Stimulated activated CD4-positive, alpha-beta T cell treated with anti-CD3 and anti-CD28 coated beads, Interleukin-2, amount 100 ng/mL, for 4 hours (primary cell): ENCODE results near the gene CST6.

Experiments used
- DNase-seq: peaks from one replicate; pipeline ENCODE4 v3.0.0-alpha.2; 2020; ENCODE audit warnings: low read depth

CST6 gene

GRCh38 chr11:66011785-66012303 is at the start of gene CST6:
CST6 (plus strand) TSS chr11:66012008; CDS start chr11:66012045, 37 bp downstream.
- DNase-seq = no peak

GRCh38 chr11:65962141-65962564 is 49.7 kb upstream of the CST6 start:
- DNase-seq = no peak

GRCh38 chr11:65964906-65965305 is 46.9 kb upstream of the CST6 start:
- DNase-seq = no peak

- DNase-seq = no peak
Measured at GRCh38 chr11:65965986-65966762, 45.6 kb upstream of the CST6 start.

DNA sequence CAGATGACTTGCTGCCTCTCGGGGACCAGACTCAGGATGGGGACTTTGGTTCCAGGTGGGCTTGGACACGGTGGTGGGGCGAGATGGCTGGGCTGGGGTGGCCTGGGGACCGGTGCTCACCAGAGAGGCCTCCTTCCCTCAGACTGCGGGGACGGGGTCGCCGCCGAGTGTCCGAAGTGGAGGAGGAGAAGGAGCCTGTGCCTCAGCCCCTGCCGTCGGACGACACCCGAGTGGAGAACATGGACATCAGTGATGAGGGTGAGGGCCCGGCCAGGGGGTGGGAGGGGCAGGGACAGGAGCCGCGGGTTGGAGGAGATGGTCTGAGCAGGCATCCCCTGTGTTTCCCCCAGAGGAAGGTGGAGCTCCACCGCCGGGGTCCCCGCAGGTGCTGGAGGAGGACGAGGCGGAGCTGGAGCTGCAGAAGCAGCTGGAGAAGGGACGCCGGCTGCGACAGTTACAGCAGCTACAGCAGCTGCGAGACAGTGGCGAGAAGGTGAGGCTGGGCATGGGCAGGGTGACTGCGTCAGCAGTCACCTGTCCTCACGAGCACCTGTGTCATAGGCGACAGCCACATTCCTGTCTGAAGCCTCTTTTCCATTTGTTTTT is 44.4 kb upstream of the CST6 start:
- no peak for DNase-seq

DNA sequence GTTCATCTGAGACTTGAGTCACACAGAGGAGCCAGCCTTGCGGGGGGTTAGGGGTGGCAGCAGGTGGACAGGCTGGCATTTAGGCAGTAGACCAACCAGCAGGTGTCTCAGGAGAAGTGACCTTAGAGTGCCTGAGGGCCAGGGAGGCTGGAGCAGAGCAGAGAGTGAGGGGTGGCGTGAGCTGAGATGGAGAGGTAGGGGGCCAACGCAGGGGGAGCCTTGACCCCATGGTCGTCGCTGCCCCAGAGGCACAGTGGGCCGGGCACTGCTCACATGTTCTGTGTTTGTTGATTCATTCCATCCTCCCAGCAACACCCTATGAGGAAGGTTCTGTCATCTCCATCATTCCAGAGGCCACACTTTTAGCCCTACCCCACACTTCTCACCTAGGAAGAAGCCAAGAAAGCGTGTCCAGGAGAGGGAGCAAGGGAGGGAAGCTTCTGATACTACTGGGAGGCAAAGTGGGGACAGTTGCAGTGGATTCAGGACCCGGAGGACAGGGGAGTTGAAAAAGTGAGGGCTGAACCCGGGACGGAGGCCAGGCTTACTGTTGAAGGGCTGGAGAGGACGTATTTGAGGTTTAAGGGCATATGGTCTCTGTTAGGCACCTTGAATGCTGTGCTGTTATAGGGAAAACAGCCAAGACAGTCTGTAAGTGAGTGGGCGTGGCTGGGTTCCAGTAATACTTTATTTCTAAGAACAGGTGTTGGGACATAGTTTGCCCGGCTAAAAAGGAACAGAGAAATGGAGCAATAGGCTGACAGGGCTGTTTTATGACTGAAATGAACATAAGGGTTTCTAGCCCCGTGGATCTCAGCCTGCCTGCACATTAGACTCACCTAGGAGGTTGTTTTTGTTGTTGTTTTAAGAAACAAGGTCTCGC is 43.0 kb upstream of the CST6 start:
- DNase-seq = no peak

- DNase-seq = no peak
Measured at GRCh38 chr11:65972116-65972515, 39.7 kb upstream of the CST6 start.

- no peak for DNase-seq
Measured at GRCh38 chr11:65973439-65974110, 38.2 kb upstream of the CST6 start.

DNA sequence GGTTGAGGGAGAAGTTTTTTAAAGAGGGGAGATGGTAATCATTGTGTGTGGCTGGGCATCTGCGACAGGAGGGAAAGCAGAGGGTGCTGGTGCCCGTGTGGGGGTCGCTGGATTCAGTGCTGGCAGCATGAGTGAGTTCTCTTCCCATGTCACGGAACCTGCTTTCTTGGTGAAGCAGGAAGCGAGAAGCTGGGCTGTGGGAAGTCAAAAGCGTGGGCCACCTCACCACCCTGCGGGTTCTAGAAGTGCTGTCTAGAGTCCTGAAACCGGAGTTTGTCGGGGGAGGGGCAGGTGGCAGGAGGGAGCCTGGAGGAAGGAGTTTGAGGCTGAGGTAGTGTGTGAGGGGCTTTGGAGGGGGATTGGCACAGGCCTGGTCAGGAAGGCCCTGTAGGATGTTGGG is 36.0 kb upstream of the CST6 start:
- no peak for DNase-seq

DNA sequence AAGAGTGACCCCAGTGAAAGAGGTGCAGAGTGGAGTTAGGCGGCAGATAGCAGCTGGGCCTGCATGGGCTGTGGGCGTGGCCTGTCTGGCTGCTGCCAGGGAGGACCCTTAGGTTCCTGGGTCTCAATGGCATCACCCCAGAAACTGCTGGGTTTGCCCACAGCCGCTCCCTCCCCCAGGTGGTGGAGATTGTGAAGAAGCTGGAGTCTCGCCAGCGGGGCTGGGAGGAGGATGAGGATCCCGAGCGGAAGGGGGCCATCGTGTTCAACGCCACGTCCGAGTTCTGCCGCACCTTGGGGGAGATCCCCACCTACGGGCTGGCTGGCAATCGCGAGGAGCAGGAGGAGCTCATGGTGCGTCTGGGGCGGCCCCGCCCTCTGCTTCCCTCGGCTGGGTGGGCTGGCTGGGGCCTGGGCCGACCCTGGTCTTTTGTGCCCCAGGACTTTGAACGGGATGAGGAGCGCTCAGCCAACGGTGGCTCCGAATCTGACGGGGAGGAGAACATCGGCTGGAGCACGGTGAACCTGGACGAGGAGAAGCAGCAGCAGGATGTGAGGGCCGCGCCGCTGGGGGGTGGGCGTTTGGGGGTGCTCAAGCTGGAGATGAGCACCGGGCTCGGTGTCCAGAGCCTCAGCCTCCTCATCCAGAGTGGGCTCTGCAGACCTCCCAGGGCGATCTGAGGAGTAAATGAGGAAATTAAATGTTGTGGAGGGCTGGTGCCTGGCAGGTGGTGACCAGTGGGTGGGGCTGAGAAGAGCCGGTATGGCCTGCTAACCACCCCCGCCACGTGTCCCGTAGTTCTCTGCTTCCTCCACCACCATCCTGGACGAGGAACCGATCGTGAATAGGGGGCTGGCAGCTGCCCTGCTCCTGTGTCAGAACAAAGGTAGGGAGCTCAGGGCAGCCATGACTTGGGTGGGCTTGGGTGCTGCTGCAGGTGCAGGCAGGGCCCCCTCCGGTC is 35.3 kb upstream of the CST6 start:
- no peak for DNase-seq

DNA sequence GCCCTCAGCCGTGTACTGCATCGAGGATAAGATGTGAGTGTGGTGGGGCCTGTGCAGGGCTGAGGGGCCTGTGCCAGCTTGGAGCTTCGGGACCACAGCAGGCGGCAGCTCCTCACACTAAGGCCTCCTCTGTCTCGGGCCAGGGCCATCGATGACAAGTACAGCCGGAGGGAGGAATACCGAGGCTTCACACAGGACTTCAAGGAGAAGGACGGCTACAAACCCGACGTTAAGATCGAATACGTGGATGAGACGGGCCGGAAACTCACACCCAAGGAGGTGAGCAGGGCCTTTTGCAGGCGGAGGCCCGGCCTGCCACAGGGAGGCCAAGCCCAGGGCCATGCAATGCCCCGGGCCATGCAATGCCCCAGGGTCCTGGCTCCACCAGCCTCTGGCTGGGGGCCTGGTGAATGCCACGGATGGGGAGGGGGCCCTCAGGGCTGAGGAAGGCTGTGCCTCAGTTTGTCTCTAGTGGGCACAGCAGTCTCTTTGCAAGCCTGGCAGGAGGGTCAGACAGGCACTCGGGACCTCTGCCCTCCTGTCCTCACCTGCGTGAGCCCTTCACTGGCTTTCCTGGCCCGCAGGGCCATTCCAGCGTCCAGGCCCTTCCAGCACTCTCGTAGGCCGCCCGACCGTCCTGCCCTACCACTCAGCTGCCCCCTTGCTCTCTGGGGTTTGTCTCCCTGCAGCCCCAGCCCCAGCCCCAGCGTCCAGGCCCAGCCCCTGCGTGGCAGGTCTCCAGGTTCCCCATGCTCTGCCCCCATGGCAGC is 34.0 kb upstream of the CST6 start:
- no peak for DNase-seq

DNA sequence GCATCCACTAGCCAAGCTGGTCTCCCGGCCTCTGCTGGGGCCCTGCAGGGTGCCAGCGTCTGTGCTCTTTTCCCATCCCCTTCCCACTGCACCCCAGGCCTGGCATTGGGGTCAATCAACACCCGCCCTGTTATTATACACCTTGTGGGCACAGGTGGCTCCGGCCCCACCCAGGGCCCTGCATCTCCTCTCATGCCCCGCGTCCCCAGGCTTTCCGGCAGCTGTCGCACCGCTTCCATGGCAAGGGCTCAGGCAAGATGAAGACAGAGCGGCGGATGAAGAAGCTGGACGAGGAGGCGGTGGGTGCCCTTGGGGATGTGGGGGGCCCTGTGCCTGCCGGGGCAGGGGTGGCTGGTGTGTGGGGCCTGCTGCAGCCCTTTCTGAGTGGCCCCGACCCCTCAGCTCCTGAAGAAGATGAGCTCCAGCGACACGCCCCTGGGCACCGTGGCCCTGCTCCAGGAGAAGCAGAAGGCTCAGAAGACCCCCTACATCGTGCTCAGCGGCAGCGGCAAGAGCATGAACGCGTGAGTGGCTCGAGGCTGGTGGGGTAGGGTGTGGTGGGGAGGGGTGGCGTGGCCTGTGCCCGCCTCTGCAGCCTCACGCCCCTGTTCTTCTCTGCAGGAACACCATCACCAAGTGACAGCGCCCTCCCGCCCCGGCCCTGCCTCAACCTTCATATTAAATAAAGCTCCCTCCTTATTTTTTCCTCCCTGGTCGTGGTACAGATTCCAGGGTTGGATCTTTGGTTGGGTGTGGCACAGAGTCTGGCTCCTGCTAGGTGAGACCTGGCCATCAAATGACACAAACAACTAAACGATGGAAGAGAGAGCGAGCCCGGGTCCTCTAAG is 33.2 kb upstream of the CST6 start:
- DNase-seq = no peak

- DNase-seq = no peak
Measured at GRCh38 chr11:65979261-65979759, 32.5 kb upstream of the CST6 start.

DNA sequence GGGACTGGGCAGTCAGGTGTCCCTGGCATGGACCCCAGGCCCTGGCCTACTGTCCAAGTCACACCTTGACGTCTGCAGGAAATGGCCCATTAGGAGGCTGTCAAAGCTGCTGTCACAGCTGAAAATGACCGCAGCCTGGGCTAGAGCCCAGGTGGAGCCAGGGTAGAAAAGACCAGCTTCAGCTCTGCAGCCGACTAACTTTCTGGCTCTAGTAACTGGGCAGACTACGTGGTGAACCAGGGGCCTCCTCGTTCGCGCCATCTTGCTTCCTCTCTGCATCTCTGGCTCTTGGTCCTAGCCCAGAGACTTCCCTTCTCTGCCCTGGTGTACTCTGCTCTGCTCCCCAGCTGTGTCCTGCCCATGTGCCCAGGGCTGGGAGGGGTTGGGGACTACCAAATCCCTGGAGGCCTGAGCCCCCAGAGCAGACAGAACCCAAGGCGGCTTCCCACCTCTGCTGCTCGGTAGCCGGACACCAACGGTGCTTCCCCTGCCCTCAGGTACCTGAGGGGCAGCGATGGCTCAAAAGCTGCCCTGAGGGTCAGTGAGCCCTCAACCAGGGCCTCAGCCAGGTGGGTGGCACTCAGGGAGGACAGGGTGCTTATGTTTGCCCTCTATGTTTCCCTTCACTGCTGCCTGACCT is 30.6 kb upstream of the CST6 start:
- no peak for DNase-seq

DNA sequence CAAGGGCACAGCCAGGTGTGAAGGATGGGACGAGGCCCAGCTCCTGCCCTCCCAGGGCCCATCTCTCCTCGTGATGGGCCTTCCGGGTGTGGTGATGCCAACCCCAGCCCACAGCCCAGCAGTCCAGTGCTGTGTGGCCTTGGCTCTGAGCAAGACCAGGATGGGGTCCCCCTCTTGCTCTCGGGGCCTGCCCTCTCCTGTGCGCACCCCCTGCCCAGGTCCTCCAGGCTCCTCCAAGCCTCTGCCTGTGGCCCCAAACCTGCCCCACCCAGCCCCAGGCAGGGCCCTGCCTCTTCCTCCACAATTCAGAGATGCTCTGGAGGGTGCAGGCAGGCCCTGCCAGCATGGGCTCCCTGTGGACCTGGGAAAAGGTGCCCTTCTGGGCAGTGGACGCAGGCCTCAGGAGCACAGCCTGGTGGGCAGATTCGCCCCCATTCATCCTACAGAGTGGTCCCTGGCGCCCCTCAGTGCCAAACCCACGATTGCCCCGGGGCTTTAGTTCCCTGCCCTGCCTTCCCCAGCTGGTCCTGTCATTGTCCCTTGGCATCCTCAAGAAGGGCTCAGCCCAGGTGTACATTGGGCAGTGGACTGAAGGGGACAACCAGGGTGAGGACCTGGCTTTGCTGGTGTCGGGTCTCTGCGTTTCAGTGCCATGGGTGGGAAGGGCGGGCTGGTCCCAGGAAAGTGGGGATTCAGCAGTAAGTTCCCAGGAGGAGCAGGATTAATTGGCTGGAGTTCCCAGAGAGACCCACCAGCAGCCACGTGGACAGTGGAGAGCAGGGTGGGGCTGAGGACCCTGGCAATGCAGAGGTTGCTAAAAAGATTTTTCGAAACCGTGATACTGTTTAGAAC is 29.6 kb upstream of the CST6 start:
- no peak for DNase-seq

DNA sequence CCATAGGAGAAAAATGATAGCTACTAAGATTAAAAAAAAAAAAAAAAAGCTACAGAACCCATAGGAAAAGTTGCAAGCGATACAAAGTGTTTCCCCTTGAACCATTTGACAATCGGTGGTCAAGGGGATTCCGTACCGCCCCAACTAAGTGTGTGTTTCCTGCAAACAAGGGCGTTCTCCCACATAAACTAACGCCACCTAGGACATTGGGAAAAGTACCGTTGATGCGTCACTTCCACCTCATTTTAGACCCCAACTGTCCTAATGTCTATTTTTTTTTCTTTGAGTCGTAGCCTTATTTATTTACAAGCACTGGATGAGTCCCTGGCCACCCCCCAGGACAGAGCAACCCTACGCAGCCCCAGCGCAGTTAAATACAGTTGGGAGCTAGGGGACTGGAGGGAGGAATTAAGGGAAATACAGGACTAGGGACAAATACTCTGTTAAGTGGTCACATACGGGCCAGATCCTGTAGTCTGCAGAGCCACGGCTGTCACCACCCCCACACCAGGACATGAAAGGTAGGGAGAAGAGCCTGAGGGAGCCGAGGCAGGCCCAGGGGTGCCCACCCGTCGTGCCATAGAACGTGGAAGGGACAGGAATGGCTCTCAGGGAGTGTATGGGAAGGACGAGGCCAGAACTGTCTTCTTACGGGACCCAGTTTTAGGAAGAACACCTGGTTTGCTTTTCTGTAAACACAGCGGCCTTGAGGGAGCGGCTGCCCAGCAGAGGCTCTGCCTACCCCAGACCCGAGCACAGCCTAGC is 28.8 kb upstream of the CST6 start:
- DNase-seq = no peak

- no peak for DNase-seq
Measured at GRCh38 chr11:65983589-65983987, 28.2 kb upstream of the CST6 start.
